CD4-positive, alpha-beta T cell treated with Interferon gamma for 1 hour (primary cell): ENCODE measurements around the gene ATP5F1C.
"Not testable (repeated sequence)": the region's sequence is repeated elsewhere in the genome, so short reads cannot be mapped to it uniquely, and the experiment has no call there.

Source experiments
- DNase-seq: peaks from one replicate; pipeline ENCODE4 v3.0.0-alpha.2; 2020

ATP5F1C gene

DNA sequence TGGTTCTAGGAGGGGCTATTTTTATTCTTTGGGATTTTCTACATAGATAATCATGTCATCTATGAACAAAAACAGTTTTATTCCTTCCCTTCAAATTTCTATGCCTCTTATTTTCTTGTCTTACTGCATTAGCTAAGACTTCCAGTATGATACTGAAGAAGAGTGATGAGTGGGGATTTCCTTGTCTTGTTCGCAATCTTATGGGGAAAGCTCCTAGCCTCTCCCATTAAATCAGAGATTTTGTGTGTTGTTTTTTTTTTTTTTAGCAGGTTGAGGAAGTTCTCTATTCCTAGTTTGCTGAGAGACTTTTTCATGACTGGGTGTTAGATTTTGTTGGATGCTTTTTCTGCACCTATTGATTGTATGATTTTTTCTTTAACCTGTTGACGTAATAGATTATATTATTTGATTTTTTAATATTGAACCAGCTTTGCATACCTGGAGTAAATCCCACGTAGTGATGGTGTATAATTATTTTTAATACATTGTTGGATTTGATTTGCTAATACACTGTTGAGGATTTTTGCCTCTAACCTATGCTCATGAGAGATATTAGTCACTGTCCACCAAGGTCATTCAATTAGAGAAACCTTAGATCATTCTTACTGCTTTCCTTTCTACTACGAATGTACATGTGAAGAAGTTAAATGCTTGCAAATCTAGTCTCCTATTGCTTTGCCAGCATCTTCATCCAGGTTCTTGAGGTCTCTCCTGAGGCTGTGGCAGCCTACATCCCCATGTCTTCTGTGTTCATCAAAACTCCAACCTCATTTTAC lies 6.5 kb downstream of the ATP5F1C start:
- no peak for DNase-seq

DNA sequence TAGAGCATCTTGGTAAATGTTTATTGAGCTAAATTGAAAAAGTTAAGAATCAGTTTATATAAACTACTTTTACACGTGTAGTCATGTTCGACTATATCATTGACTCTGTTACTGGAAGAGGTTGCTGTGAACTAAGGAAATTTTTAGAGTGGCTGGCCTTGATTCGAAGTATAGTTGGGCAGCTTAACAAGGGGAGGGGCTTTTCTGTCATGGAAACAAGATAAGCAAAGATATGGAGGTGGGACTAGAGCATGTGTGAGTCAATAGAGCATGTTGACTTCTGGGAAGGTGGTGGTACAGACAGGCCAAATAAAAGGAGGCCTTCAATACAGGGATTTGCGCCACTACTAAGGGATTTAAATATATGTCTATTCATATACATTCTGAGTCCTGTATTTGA lies 7.6 kb downstream of the ATP5F1C start:
- no peak for DNase-seq

DNA sequence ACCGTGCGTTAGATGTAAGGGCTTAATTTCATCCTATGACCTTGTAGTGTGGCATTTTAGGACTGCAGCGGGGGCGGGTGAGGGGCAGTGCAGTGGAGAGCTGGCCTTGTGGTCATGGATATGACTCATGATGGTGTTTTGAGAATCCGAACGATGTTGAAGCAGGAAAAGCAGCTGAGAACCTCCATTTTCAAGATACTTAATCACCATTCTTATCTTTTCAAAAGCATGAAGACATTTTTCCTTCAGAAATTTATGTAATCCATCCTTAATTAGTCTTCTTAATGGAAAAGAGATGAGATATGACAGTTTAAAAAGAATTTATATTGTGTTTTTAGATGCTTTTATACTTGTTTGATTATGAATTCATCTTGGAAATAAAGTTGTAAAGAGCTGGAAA lies 9.6 kb downstream of the ATP5F1C start:
- no peak for DNase-seq

DNA sequence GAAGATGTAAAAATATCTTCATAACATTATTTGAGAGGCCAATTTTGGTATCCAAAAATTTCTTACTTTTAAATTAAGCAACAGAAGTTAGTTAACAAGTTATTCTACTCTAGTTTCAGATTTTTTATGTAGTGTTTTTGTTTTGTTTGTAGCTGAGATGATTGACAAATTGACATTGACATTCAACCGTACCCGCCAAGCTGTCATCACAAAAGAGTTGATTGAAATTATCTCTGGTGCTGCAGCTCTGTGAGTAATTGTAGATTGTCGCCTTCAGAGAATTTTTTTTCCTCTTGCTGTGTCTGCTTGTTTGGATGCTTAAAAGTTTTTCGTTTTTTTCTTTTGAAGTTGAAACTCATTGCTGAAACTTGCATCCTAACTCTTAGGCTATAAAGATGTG lies 14.6 kb downstream of the ATP5F1C start:
- no peak for DNase-seq

DNA sequence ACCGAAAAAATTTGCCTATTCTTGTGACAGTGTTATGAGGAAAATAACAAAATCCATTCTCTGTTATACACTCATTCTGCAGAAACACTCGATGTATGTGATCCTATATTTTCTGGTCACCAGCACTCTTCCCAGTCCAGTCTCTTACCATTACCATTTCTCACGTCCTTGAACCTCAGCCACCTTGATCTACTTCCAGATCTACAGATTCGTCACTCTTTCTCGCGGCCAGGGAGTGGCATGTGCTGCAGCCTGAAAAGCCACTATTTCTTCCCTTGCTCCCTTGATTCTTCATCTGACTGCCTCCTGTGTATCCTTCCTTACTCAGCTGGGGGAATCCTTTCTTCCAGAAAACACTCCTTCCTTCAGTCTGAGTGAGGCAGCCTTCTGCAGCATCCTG lies 16.2 kb downstream of the ATP5F1C start:
- no peak for DNase-seq

DNA sequence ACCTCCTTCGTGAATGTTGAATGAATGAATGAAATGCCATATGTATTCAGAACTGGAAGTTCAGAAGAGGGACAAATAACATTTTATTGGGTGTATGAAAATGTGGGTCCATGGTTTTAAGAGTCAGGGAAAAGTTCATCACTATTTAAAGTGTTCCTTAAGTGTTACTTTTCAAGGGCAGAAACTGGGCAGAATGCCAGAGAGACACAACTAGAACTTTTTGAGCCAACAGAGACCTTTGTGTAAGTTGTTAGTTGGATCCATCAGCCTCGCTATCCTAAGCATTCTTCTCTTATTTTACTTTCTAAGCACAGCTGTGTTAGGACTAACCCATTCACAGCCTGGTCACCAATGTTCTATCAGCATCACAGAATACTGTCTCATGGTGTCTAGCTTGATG lies 16.8 kb downstream of the ATP5F1C start:
- no peak for DNase-seq

DNA sequence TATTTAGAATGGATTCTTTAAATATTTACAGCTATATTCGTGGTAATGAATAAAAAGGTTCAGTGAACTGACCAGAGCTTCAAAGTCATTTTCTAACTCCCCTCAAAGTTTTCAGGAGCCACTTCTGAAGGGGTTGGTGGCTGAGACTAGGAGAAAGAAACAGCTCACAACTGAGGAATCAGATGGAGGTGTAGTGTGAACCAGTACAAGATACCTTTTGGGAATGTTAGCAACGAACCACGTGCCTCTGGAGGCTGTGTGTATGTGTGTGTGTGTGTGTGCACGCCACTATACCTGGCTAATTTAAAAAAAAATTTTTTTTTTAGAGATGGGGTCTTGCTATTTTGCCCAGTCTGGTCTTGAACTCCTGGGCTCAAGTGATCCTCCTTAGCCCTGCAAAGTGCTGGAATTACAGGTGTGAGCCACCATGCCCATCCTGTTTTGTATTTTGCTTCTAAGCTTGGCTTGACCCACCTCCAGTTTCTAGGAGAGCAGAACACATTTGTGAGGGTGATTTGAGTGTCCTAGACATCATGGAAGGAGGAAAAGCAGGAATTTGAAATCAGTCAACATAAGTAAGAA lies 20.8 kb downstream of the ATP5F1C start:
- DNase-seq: no peak

DNA sequence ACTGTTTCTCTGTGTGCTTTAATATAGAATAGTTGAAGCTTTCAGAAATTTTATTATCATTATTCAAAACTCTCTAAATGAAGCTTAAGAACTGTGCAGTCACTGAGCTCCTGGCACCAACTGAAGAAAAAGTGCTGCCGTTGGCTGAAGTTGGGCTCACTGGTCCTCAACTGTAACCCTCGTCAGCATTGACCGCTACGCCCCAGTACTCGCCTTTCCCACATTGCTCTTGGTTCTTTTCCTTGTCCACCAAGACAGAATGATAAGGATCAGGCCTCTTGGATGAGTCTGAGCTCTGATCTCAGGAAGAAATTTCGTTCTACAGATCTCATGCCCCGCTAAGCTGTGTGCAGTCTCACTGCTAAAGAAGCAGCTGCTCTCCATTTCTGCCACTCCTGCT lies 22.5 kb downstream of the ATP5F1C start:
- no peak for DNase-seq

DNA sequence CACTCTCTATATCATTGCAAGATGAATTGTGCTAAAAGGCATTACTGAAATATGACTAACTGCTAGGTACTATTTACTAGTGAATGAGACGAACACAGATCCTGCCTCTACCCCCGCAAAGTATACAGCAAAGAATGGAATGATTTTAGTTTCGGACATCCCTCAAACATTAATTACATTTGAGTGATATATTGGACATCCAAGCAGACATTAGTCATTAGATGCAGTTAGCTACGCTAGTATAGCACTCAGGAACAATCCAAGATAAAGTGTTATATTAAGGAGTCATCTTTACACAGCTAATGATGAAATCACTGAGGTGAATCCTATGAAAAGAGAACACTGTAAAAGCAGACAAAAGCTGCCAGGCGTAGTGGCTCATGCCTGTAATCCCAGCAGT lies 23.0 kb downstream of the ATP5F1C start:
- no peak for DNase-seq

DNA sequence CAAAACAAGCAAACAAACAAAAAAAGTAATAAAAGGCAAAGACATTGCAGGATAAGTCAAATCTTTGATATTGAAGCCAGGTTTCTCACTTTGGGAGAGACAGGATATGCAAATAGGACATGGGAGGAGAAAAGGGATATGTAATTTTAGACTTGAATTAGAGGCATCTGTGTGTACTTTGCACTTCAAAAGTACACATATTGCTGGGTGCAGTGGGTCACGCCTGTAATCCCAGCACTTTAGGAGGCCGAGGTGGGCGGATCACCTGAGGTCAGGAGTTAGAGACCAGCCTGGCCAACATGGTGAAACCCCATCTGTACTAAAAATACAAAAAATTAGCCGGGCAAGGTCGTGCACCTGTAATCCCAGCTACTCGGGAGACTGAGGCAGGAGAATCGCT lies 23.8 kb downstream of the ATP5F1C start:
- DNase-seq: not testable (repeated sequence)

DNA sequence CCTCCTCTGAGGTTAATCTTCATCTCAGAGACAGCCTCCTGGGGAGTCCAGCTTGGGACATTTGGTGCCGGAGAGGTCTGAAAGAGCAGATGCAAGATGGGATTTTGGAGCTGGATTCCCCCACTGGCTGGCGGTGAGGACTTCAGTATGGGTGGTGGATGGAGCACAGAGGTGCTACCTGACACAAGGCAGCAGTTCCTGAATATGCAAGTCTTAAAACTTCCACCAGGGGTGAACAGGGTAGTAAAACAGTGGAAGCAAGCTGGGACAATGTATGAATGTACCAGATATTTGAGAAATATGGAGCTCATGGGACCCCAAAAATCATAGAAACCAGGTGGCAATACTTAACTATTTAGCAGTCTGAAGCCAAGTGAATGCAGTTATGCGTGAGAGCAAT lies 25.5 kb downstream of the ATP5F1C start:
- DNase-seq: no peak

DNA sequence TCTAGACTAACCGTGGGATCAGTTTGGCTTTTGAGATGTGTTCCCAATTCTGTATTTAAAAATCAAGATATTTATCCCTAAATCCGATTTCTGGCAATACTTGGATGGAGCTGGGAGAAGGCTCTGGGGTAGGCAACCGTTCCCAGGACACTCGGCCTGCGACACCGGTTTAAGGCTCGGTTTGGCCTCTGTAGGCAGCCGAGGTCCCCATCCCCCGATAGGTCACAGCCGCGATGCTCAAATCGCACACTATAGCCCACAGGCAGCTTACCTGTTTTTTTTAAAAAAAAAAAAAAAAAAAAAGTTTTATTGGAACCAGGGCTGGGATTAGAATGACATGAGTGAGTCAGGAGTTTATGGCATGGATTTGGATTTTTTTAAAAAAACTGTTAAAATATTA lies 29.6 kb downstream of the ATP5F1C start:
- no peak for DNase-seq

DNA sequence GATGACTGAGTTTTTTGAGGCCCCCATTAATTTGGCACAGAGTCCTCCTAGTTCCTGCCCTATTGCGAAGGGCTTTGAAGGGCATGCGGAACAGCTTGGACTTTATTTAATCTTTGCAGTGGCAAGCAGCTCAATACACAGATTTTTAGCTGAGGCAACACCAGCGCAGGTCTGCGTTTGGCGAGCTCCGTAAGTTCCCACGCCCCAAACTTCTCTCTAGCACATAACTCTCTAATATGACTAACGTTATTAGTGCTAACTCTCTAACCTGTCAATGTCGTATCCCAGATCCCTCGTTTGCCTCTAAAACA lies 30.0 kb downstream of the ATP5F1C start:
- DNase-seq: no peak

DNA sequence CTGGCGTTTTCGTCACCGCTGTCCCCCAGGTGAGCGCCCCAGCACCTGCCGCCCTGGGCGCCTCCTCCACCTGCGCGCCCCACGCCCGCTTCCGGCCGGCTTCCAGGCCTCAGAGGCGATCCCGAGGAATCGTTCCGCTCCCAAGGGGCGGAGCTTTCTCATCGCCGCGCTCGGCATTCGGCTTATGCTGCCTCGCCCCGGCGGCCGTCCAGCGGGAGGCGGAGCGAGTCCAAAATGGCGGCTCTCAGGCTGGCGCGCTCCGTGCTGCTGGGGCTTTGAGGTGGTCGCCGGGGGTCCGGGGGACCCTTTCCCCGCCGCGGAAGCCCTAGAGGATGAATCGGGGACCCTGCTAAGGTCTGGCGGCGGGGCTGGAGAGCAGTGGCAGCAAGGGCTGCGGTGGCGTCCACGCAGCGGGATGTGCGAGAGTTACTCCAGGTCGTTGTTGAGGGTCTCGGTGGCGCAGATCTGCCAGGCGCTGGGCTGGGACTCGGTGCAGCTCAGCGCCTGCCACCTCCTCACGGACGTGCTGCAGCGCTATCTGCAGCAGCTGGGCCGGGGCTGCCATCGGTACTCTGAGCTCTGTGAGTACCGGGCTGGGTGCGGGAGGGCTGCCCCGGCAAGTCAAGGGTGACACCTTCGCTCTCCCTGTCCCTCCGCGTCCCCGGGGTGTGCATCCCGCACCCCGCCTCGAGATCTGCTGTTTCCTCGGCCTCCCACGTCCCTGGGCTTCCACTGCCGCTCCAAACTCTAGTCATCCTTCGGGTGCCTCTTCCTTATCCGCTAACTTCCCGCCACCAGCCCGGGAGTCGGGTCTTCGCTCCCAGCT lies 30.5 kb downstream of the ATP5F1C start, which contains the start of gene TAF3:
TAF3 (plus strand) TSS at position 211 of the 826 bp plus-strand sequence; CDS start at position 416, 205 bp downstream.
- peak; percentile 85 for DNase-seq

DNA sequence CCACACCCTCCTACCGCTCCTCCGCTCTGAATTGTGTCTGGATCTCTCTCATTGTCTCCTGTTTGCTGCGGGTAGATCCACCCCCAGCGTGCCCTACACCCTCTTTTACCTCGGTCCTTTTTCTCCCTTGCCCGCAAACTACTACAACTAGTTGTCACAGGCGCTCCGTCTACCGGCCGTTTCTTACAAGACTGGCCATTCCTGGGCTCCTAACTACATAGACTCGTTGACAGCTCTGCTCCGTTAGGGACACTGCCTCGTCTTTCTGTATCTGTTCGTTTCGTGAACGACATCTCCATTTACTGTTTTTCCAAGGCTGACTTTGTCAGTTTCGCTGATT lies 31.1 kb downstream of the ATP5F1C start:
- no peak for DNase-seq

DNA sequence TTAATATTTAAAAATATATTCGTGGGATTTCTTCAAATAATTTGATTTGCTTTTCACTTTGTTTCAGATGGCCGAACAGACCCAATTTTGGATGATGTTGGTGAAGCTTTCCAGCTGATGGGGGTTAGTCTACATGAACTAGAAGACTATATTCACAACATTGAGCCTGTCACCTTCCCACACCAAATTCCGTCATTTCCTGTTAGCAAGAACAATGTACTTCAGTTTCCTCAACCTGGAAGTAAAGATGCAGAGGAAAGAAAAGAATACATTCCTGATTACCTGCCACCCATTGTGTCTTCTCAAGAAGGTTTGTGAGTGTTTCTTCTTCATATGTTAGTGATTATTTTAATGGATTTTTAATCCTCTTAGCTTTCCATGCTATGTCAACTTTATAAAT lies 36.3 kb downstream of the ATP5F1C start:
- DNase-seq: no peak

DNA sequence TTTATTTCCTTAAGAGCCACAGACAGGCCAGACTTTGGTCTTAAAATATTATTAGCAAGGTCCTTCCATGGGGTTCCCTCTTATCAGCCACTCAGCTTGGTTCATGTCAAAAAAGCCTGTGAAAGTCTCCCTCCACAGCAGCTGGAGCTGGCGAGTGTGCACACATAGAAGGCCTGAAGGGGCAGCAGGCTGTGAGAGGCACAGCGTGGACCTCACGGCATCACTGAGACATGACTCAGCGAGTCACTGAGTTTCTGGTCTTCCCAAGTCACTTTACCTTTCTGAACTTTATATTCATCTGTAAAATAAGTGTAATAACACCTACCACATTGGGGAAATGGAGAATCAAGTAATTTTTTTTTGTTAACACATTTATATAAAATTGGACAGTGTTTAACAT lies 39.0 kb downstream of the ATP5F1C start:
- no peak for DNase-seq

DNA sequence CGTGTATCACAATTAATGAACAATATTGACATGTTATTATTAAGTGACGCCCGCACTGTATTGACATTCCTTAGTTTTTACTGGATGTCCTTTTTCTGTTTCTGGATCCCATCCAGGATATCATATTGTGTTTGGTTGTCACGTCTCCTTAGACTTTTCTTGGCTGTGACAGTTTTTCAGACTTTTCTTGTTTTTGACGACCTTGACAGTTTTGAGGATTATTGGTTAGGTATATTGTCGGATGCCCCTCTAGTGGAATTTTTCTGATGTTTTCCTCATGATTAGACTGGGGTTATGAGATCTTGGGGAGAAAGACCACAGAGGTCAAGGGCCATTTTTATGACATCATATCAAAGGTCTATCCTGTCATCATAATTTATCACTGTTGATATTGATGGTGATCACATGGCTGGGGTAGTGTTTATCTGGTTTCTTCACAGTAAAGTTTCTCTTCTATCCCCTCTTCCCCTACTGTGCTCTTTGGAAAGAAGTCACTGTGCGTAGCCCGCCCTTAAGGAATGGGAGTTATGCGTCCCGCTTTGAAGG lies 41.4 kb downstream of the ATP5F1C start:
- no peak for DNase-seq

DNA sequence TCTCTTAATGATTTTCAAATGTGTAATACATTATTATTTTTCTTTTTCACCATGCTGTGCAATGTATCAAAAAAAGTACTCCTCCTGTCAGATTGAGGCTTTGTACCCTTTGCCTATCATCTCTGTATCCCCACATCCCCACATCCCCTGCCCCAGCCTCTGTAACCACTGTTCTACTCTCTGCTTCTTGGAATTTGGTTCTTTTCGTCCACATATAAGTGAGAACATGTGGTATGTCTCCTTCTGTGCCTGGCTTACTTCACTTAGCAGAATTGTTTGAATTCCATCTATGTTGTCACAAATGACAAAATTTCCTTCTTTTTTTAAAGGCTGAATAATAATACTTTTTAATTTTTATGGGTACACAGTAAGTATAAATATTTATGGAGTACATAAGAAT lies 44.1 kb downstream of the ATP5F1C start:
- DNase-seq: no peak

DNA sequence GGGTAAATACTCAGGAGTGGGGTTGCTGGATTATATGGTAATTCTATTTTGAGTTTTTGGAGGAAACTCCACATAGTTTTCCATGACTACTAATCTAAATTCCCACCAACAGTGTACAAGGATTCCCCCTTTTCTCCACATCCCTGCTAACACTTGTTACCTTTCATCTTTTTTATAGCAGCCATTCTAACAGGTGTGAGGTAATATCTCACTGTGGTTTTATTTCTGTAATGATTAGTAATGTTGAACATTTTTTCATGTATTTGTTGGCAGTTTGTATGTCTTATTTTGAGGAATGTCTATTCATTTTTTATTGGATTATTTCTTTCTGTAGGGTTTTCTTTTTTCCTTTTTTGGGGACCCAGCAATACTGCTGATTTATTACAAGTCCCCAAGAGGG lies 45.2 kb downstream of the ATP5F1C start:
- no peak for DNase-seq

DNA sequence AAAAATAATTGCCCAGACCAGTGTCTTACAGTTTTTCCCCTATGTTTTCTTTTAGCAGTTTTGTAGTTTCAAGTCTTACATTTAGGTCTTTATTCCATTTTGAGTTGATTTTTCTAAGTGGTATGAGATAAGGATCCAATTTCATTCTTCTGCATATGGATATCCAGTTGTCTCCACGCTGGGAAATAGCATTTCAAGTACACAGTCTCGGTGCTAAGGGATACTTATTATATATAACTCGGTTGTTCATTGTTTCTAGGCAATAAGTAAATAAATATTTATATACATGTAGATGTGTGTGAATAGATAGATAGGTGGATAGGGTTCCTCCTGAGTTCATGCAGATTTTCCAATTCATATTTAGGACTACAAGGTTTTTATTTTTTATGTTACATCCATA lies 46.3 kb downstream of the ATP5F1C start:
- DNase-seq: no peak

DNA sequence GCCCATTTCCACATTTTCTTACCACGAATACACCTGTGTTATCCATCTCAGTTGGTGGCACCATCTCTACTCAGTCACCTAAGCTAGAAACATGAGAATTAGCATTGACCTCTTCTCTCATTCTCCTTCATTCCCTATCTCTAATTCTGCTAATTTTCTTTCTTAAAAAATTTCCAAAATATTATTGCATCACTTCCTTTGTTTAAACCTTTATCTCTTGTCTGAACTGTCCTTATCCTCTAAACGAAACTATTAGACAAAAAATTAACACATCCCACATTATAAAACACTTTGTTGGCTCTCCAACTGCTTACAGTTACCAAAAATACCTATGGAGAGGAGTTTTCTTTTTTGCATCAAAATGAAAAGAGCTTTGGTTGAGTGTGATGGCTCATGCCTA lies 48.6 kb downstream of the ATP5F1C start:
- no peak for DNase-seq

DNA sequence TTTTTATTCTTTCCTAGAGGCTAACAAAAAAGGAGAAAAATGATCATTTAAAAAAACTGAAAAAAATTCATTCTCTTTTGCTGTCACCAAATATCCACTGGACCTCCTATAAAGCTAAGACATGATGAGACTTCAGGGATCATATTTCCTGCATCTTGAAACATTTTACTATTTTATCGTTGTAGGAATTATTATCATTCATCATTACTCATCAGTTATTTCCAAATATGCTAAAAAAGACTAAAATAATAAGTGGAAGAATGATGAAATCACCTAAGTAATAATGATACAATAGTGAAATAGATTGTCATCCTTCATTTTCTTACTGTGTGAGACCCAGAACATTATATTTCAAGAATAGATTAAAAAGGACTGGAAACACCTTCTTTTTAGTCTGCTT lies 58.6 kb downstream of the ATP5F1C start:
- no peak for DNase-seq

DNA sequence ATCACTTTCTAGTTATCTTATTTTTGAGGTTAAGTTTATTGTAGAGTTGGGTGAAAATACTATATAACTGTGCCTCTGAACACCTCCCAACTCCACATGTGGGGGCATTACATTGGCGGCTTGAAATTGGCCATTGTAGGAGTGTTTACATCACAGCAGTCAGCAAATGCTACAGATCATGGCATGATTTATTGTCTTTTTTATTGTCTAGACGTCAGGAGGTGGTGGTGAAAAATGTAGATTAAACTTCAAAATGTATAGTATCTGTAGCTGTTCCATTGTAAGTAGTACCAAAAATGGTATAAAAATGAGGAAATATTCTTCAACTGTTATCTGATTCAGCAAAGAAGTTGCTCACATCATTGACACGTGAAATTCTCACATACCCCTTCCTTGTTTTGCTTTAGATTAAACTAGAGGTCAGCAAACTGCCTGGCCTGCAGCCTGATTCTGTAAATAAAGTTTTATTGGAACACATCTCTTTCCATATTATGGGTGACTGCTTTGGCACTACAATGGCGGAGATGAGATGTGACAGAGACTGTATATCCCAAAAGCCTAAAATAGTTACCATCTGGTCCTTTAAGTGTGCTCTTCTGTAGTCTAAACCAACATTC lies 65.4 kb downstream of the ATP5F1C start:
- no peak for DNase-seq
